Lower leg skin (tissue), 4 donors: ENCODE results near the gene ECT2. TPM values are rescaled to one million over a fixed set of nuclear protein-coding genes. Genes with fewer than 3 reads are reported as not detected.

Experiments
- DNase-seq, 2 donors: peaks; one replicate each; pipeline ENCODE4 v3.0.0-alpha.2; 2019; ENCODE audit warnings: low spot score in 2 of 2
- H3K4me3 ChIP-seq: fragments of 200-600 bp; sonication (generic); 2 replicates; pipeline ENCODE4 v1.5.1; 2017; ENCODE audit warnings: mild to moderate bottlenecking, low read depth; ENCODE audit not compliant: poor library complexity, severe bottlenecking
- CTCF ChIP-seq, 3 donors: fragments of 450-650 bp; IDR thresholded peaks; one replicate each; pipeline ENCODE4 v1.5.1; 2016; ENCODE audit warnings: antibody characterized with exemption in 3 of 3, mild to moderate bottlenecking in 3 of 3, moderate library complexity in 2 of 3
- POLR2A ChIP-seq, 2 donors: fragments of 450-650 bp; IDR thresholded peaks; one replicate each; pipeline ENCODE4 v1.6.1; 2016 to 2017; ENCODE audit warnings: antibody characterized with exemption in 2 of 2, mild to moderate bottlenecking in 1 of 2, moderate library complexity in 1 of 2
- WGBS, 2 donors: methylation state at CpG; one replicate each; pipeline ENCODE4 v1.1.5; 2018; 5-methylcytosine and 5-hydroxymethylcytosine counted together
- intact Hi-C: fragments of 100-400 bp; cut with DNase I; formaldehyde crosslinking; loops from one replicate; pipeline ENCODE4 v1.15.0; 2023; ENCODE audit warnings: low total_unique reads
- total RNA-seq, 4 donors: library from RNA; depleted of rRNA; stranded (reverse); fragments of >200 nt; gene quantifications; one replicate each; pipeline ENCODE4 v1.1.0, GENCODE V29; 2016

ECT2 gene
- total RNA-seq, 4 donors from 2014 or later = 8.3 to 11.7 (median 10.8) TPM

GRCh38 chr3:172704001-172704400, 46.5 kb upstream of the ECT2 start:
- H3K4me3 ChIP-seq = no peak overlapping the region
- DNase-seq = no peak
- WGBS, 2 donors = 11 to 18% methylated on average over 1 of the region's 1 CpG
- TF ChIP-seq POLR2A (IDR thresholded peaks at IDR 0.05) (no peak), CTCF (IDR thresholded peaks at IDR 0.05) (no peak)
- intact Hi-C loops = no loop called here

- TF ChIP-seq POLR2A (IDR thresholded peaks at IDR 0.05) = no peak
- no peak for TF ChIP-seq CTCF (IDR thresholded peaks at IDR 0.05)
- WGBS, 2 donors = 84% methylated on average over 4 of the region's 4 CpGs
- intact Hi-C loops = no loop called here
- DNase-seq = no peak
- H3K4me3 ChIP-seq = no peak overlapping the region
Observed at GRCh38 chr3:172705170-172705569, 45.4 kb upstream of the ECT2 start.

DNA sequence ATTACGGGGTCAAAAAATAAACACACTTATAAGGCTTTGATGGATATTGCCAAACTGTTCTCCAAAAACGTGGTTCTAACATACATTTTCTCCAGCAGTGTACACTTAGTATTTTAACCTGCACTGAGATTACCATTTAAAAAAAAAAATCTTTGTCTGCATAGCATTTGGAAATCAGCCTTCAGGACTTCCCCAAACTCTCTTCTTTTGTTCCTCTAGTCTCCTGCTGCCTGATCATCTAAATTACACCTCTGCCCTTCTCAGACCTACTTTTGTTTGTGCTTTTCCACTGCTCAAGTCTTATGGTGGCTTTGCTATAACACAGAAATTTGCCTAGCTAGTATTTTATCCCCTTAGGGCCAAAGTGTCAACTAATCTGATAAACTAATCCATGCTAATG, 43.5 kb upstream of the ECT2 start:
- 68 to 69% methylated on average over 2 of the region's 2 CpGs for WGBS, 2 donors
- intact Hi-C loops = no loop called here
- no peak for DNase-seq
- TF ChIP-seq CTCF (IDR thresholded peaks at IDR 0.05) (no peak), POLR2A (IDR thresholded peaks at IDR 0.05) (no peak)
- no peak overlapping the region for H3K4me3 ChIP-seq

- intact Hi-C loops = no loop called here
- 44 to 61% methylated on average over 1 of the region's 1 CpG for WGBS, 2 donors
- TF ChIP-seq CTCF (IDR thresholded peaks at IDR 0.05) = no peak
- no peak for TF ChIP-seq POLR2A (IDR thresholded peaks at IDR 0.05)
- DNase-seq = no peak
- no peak overlapping the region for H3K4me3 ChIP-seq
Observed at GRCh38 chr3:172707967-172708366, 42.6 kb upstream of the ECT2 start.

- intact Hi-C loops = no loop called here
- DNase-seq = no peak
- TF ChIP-seq POLR2A (IDR thresholded peaks at IDR 0.05) (no peak), CTCF (IDR thresholded peaks at IDR 0.05) (no peak)
- 69 to 72% methylated on average over 2 of the region's 2 CpGs for WGBS, 2 donors
- H3K4me3 ChIP-seq = no peak overlapping the region
Observed at GRCh38 chr3:172708921-172709773, 41.4 kb upstream of the ECT2 start.
